ENCODE results near the gene DSCAML1. TPM values are rescaled to one million over a fixed set of nuclear protein-coding genes. Genes with fewer than 3 reads are reported as not detected.
A peak's percentile ranks its signal among the peaks of the same experiment; 100 is the strongest.

Gene DSCAML1
- polyA plus RNA-seq, 3 donors, result 2.4 to 4.0 (median 2.9) TPM

GRCh38 chr11:117639601-117640000, 157.4 kb downstream of the DSCAML1 start:
- no peak for DNase-seq

- no peak for DNase-seq
Measured at GRCh38 chr11:117638911-117639543, 158.0 kb downstream of the DSCAML1 start.

GRCh38 chr11:117634756-117635603, 162.0 kb downstream of the DSCAML1 start:
- DNase-seq, result peak; percentile 57

- no peak for DNase-seq
Measured at GRCh38 chr11:117633976-117634755, 162.8 kb downstream of the DSCAML1 start.

- no peak for DNase-seq
Measured at GRCh38 chr11:117633186-117633754, 163.7 kb downstream of the DSCAML1 start.

- no peak for DNase-seq
Measured at GRCh38 chr11:117632306-117632705, 164.7 kb downstream of the DSCAML1 start.

- no peak for DNase-seq
Measured at GRCh38 chr11:117631336-117632140, 165.5 kb downstream of the DSCAML1 start.

- DNase-seq, result no peak
Measured at GRCh38 chr11:117629891-117630538, 167.0 kb downstream of the DSCAML1 start.

GRCh38 chr11:117629146-117629545, 167.9 kb downstream of the DSCAML1 start:
- DNase-seq, result no peak

GRCh38 chr11:117627259-117627658, 169.8 kb downstream of the DSCAML1 start:
- no peak for DNase-seq

GRCh38 chr11:117626576-117626975, 170.4 kb downstream of the DSCAML1 start:
- DNase-seq, result no peak

GRCh38 chr11:117625237-117625636, 171.8 kb downstream of the DSCAML1 start:
- DNase-seq, result no peak

- DNase-seq, result no peak
Measured at GRCh38 chr11:117623831-117624271, 173.2 kb downstream of the DSCAML1 start.

- no peak for DNase-seq
Measured at GRCh38 chr11:117621226-117621625, 175.8 kb downstream of the DSCAML1 start.

GRCh38 chr11:117620659-117621058, 176.4 kb downstream of the DSCAML1 start:
- no peak for DNase-seq

GRCh38 chr11:117620086-117620485, 176.9 kb downstream of the DSCAML1 start:
- no peak for DNase-seq

- no peak for DNase-seq
Measured at GRCh38 chr11:117619661-117620060, 177.4 kb downstream of the DSCAML1 start.

- DNase-seq, result no peak
Measured at GRCh38 chr11:117618982-117619355, 178.0 kb downstream of the DSCAML1 start.

- DNase-seq, result no peak
Measured at GRCh38 chr11:117618302-117618981, 178.6 kb downstream of the DSCAML1 start.

- no peak for DNase-seq
Measured at GRCh38 chr11:117616979-117617378, 180.0 kb downstream of the DSCAML1 start.

Data from renal pelvis (tissue), 4 donors.